Muscle of leg (tissue), 16 donors: Measurements from ENCODE around the gene STKLD1. TPM values are rescaled to one million over a fixed set of nuclear protein-coding genes. Genes with fewer than 3 reads are reported as not detected.
A peak's percentile ranks its signal among the peaks of the same experiment; 100 is the strongest.
"Not testable (repeated sequence)": the region's sequence is repeated elsewhere in the genome, so short reads cannot be mapped to it uniquely, and the experiment has no call there.

Experiments
- DNase-seq: peaks from one replicate; pipeline ENCODE4 v3.0.0; 2013
- H3K27ac ChIP-seq: one replicate; pipeline ENCODE4 v1.5.1; 2013; ENCODE audit warnings: mild to moderate bottlenecking, low read length, control low read depth
- H3K27me3 ChIP-seq: one replicate; pipeline ENCODE4 v1.6.1; 2013; ENCODE audit warnings: low read length; ENCODE audit not compliant: control insufficient read depth, insufficient read depth
- H3K36me3 ChIP-seq: one replicate; pipeline ENCODE4 v1.6.1; 2013; ENCODE audit warnings: low read length; ENCODE audit not compliant: control insufficient read depth, insufficient read depth
- H3K4me1 ChIP-seq: one replicate; pipeline ENCODE4 v1.6.1; 2013; ENCODE audit warnings: low read length; ENCODE audit not compliant: control insufficient read depth, insufficient read depth
- H3K4me3 ChIP-seq: one replicate; pipeline ENCODE4 v1.5.1; 2013; ENCODE audit warnings: low read length, control low read depth
- H3K9me3 ChIP-seq: replicated peaks from 2 replicates; pipeline ENCODE4 v1.6.1; 2013; ENCODE audit warnings: low read depth, low read length; ENCODE audit not compliant: control insufficient read depth
- WGBS: methylation state at CpG from one replicate; pipeline ENCODE4 v1.1.5; 2013; ENCODE audit warnings: missing lambda C conversion rate; ENCODE audit not compliant: insufficient coverage; 5-methylcytosine and 5-hydroxymethylcytosine counted together
- long read RNA-seq, 11 donors: transcript quantifications; one replicate each; lab custom pipeline, GENCODE V29; 2026
- polyA plus RNA-seq, 8 donors: library from polyadenylated mRNA; unstranded; fragments of 120-200 nt; gene quantifications; one replicate each; pipeline versions ENCODE4 v1.2.1 to v1.2.3, GENCODE V29; 2013; ENCODE audit warnings: inconsistent platforms in 1 of 8, low replicate concordance in 1 of 8; ENCODE audit not compliant: insufficient read length in 8 of 8, insufficient read depth in 1 of 8
- total RNA-seq: library from RNA; stranded (reverse); fragments of 120-200 nt; gene quantifications from one replicate; pipeline ENCODE4 v1.2.4, GENCODE V29; 2013

STKLD1 gene
- total RNA-seq = 1.4 TPM
- 1 to 10 TPM; 1.1 to 2.3 (median 1.8) TPM for polyA plus RNA-seq
- long read RNA-seq, donor 1 = 0 reads
- long read RNA-seq, donor 2 = 0 reads
- long read RNA-seq, donor 3 = 0 reads
- long read RNA-seq, donor 4 = 0 reads
- long read RNA-seq, donor 5 = 0 reads
- long read RNA-seq, donor 6 = 0 reads
- long read RNA-seq, donor 7, partial matches to known transcripts = 12 of 23 reads
- long read RNA-seq, donor 7, other reads (novel, unspliced or antisense) = 11 of 23 reads
- long read RNA-seq, donor 8 = 0 reads
- long read RNA-seq, donor 9 = 0 reads
- long read RNA-seq, donor 10 = 0 reads
- long read RNA-seq, donor 11 = 0 reads

GRCh38 chr9:133375724-133376654 is at the start of gene STKLD1, which contains the start of gene SURF4:
Gene STKLD1, plus strand, starts transcription at chr9:133376366. Its CDS starts 108 bp downstream, at chr9:133376474.
Gene SURF4, minus strand, starts transcription at chr9:133376060. Its CDS starts 91 bp downstream, at chr9:133375969.
- Histone ChIP-seq H3K27me3 (no peaks in the 10 kb centered on the region), H3K27ac (peak within 1 kb of the TSS; percentile 91), H3K36me3 (peaks cover 13% of the 10 kb centered on the region), H3K9me3 (peaks cover 3% of the 10 kb centered on the region), H3K4me3 (peak within 1 kb of the TSS; percentile 90), H3K4me1 (peaks cover 21% of the 10 kb centered on the region)
- under 1% methylated on average over 120 of the region's 120 CpGs for WGBS
- peak; percentile 99 for DNase-seq

GRCh38 chr9:133327021-133327420 is 49.1 kb upstream of the STKLD1 start:
- not testable (repeated sequence) for H3K27ac ChIP-seq, H3K9me3 ChIP-seq, H3K4me1 ChIP-seq, H3K4me3 ChIP-seq, H3K27me3 ChIP-seq, DNase-seq
- H3K36me3 ChIP-seq = peaks cover 21% of the 10 kb centered on the region
- WGBS = 80% methylated on average over 1 of the region's 6 CpGs

GRCh38 chr9:133327834-133328484 is 48.2 kb upstream of the STKLD1 start:
- Histone ChIP-seq H3K9me3 (no peaks in the 10 kb centered on the region), H3K4me3 (no peak overlapping the region), H3K27ac (no peak overlapping the region), H3K27me3 (no peaks in the 10 kb centered on the region), H3K4me1 (no peaks in the 10 kb centered on the region), H3K36me3 (peaks cover 31% of the 10 kb centered on the region)
- WGBS = 91% methylated on average over 9 of the region's 10 CpGs
- DNase-seq = no peak

GRCh38 chr9:133329306-133330156 is 46.6 kb upstream of the STKLD1 start:
- peaks cover 47% of the 10 kb centered on the region for H3K36me3 ChIP-seq
- H3K9me3 ChIP-seq, H3K4me1 ChIP-seq, H3K27ac ChIP-seq, DNase-seq, H3K4me3 ChIP-seq, H3K27me3 ChIP-seq: not testable (repeated sequence)
- 19% methylated on average over 7 of the region's 21 CpGs for WGBS

- 87% methylated on average over 17 of the region's 19 CpGs for WGBS
- H3K27me3 ChIP-seq = no peaks in the 10 kb centered on the region
- H3K36me3 ChIP-seq = peaks cover 50% of the 10 kb centered on the region
- H3K4me3 ChIP-seq = no peak overlapping the region
- no peak overlapping the region for H3K27ac ChIP-seq
- no peaks in the 10 kb centered on the region for H3K9me3 ChIP-seq
- peaks cover 10% of the 10 kb centered on the region for H3K4me1 ChIP-seq
- no peak for DNase-seq
These were observed 44.9 kb upstream of the STKLD1 start for GRCh38 chr9:133331221-133331620.

DNA sequence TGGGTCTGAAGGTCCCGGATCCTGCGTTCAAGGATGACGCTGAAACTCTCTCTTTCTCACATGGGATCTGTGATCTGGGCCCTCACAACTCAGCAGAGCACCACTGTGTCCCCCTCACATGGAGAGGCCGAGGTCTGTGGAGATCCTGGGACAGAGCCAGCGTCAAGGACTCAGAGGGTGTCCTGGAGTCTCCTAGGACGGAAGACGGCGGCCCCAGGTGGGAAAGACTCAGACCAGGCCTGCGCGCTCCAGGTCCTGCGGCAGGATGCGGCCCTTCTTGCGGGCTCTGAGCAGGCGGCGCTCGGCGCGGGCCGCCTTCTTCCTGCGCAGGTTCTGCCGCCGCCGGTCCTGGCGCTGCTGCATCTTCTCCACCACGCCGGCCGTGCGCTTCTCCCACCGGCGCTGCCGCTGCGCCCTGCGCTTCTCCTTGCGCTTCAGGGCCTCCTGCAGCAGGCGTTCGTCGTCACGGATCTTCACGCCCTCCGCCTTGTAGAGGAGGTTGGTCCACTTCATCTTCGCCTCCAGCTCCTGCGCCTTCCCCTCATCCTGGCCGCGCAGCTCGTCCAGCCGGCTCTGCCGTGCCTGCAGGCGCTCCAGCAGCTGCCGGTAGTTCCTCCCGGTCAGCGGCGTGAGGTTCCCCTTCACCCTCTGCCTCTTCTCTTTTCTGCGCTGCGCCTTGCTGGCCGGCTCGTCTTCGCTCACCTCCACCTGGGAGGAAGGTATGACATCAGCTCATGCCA is 44.4 kb upstream of the STKLD1 start:
- no peaks in the 10 kb centered on the region for H3K27me3 ChIP-seq
- no peak overlapping the region for H3K4me3 ChIP-seq
- peaks cover 50% of the 10 kb centered on the region for H3K36me3 ChIP-seq
- H3K9me3 ChIP-seq = no peaks in the 10 kb centered on the region
- WGBS = 95% methylated on average over 57 of the region's 57 CpGs
- DNase-seq = no peak
- H3K27ac ChIP-seq = no peak overlapping the region
- H3K4me1 ChIP-seq = peaks cover 16% of the 10 kb centered on the region

GRCh38 chr9:133332381-133332730 is 43.8 kb upstream of the STKLD1 start:
- Histone ChIP-seq H3K9me3 (no peaks in the 10 kb centered on the region), H3K27me3 (no peaks in the 10 kb centered on the region), H3K4me1 (peaks cover 16% of the 10 kb centered on the region), H3K36me3 (peaks cover 50% of the 10 kb centered on the region), H3K27ac (no peak overlapping the region), H3K4me3 (no peak overlapping the region)
- 88% methylated on average over 16 of the region's 20 CpGs for WGBS
- DNase-seq = no peak

DNA sequence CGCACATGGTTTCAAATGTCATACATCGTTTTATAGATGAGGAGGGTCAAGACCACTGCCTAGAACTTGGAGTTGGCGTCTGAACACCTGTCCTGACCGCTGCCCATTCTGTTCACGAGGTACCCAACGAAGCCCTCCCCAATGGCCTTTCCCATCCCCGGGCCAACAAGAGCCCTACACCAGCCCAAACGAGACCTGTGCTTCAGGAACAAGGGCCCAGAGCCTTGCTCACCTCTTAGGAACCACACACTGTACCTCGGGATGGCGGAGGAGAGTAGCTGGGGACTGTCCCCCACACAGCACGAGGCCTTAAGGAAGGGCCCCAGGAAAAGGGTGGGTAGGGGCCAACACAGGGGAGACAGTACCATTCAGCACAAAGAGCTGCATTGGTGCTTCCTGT is 43.2 kb upstream of the STKLD1 start:
- Histone ChIP-seq H3K9me3 (no peaks in the 10 kb centered on the region), H3K36me3 (peaks cover 52% of the 10 kb centered on the region), H3K4me1 (peaks cover 16% of the 10 kb centered on the region), H3K27ac (no peak overlapping the region), H3K4me3 (no peak overlapping the region), H3K27me3 (no peaks in the 10 kb centered on the region)
- 89% methylated on average over 6 of the region's 11 CpGs for WGBS
- DNase-seq = no peak

- Histone ChIP-seq H3K4me1 (peaks cover 16% of the 10 kb centered on the region), H3K27ac (no peak overlapping the region), H3K9me3 (no peaks in the 10 kb centered on the region), H3K36me3 (peaks cover 51% of the 10 kb centered on the region), H3K27me3 (no peaks in the 10 kb centered on the region), H3K4me3 (no peak overlapping the region)
- 86% methylated on average over 10 of the region's 10 CpGs for WGBS
- DNase-seq = no peak
These were observed 42.6 kb upstream of the STKLD1 start for GRCh38 chr9:133333566-133333965.
